ENCODE measurements around the gene BAIAP2L2. TPM values are rescaled to one million over a fixed set of nuclear protein-coding genes. Genes with fewer than 3 reads are reported as not detected.

The BAIAP2L2 gene
- polyA plus RNA-seq, 1 experiment: 1.3 TPM

DNA sequence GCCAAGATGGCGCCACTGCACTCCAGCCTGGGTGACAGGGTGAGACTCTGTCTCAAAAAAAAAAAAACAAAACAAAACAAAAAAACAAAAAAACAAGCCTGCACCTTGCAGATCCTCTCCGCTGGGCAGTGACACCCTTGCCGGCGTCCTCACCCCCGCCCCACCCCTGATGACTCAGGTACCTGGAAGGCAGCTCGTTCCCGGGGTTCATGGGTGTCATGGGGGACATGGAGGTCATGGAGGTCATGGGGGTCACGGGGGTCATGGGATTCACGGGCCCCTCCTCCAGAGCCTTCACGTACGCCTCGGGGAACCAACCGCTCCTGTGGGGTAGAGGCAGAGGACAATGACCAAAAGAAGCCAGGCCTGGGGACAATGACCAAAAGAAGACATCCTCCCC, 23.5 kb downstream of the BAIAP2L2 start:
- ChIA-PET POLR2A (no interaction called here), CTCF (no interaction called here)
- TF ChIP-seq, protein P1, sequence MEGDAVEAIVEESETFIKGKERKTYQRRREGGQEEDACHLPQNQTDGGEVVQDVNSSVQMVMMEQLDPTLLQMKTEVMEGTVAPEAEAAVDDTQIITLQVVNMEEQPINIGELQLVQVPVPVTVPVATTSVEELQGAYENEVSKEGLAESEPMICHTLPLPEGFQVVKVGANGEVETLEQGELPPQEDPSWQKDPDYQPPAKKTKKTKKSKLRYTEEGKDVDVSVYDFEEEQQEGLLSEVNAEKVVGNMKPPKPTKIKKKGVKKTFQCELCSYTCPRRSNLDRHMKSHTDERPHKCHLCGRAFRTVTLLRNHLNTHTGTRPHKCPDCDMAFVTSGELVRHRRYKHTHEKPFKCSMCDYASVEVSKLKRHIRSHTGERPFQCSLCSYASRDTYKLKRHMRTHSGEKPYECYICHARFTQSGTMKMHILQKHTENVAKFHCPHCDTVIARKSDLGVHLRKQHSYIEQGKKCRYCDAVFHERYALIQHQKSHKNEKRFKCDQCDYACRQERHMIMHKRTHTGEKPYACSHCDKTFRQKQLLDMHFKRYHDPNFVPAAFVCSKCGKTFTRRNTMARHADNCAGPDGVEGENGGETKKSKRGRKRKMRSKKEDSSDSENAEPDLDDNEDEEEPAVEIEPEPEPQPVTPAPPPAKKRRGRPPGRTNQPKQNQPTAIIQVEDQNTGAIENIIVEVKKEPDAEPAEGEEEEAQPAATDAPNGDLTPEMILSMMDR (IDR thresholded peaks at IDR 0.05; ENCODE audit: insufficient read depth, low read depth, low read length): no peak
- DNase-seq (ENCODE audit: low read depth): no peak
- H3K36me3 ChIP-seq (ENCODE audit: control insufficient read depth, insufficient read depth, low read length): no peaks in the 10 kb centered on the region
- H3K4me3 ChIP-seq (ENCODE audit: low read depth, low read length): no peak overlapping the region
- peaks cover 4% of the 10 kb centered on the region; the same call in 1 of the 2 replicates for H3K27me3 ChIP-seq (ENCODE audit: control insufficient read depth, insufficient read depth, low read length)

DNA sequence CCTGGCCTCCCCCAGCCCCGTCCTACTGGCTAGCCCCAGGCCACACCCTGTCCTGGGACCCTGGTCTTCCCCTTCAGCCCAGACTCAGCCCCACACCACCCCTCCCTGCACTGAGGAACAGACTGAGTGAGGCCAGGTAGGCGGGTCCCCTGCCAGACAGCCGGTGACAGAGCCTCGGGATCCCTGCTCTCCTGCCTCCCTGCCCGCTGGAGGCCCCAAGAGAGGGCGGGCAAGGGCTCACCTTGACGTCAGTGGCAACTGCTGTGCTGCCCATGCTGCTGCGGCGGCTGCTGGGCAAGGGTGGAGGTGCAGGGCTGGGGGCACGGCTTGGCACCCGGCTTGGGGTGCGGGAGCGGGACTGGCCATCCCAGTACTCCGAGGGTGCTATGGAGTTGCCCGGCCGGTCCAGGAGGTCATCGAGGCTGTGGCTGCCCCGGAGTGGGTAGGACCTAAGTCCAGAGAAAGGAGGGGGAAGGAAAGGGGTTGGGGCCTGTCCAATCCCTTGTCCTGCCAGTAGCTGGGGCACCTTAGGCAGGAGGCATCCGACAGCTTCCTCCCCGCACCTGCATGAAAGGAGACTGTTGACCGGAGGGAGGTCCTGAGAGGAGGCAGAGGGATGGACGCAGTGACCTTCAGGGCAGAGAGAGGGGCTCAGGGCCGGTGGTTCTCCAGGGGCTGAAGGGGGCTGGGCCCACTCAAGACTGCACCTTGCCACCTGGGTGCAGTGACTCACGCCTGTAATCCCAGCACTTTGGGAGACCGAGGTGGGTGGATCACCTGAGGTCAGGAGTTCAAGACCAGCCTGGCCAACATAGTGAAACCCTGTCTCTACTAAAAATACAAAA, 24.3 kb downstream of the BAIAP2L2 start:
- ChIA-PET POLR2A (no interaction called here), CTCF (interaction anchor here (1.1 kb wide), 1 partner anchor 12 kb away, joined by 3 read pairs; no protein-coding TSS in a partner anchor)
- no peak for DNase-seq (ENCODE audit: low read depth)
- peaks cover 4% of the 10 kb centered on the region; the same call in 1 of the 2 replicates for H3K27me3 ChIP-seq (ENCODE audit: control insufficient read depth, insufficient read depth, low read length)
- H3K36me3 ChIP-seq (ENCODE audit: control insufficient read depth, insufficient read depth, low read length): no peaks in the 10 kb centered on the region
- TF ChIP-seq, protein P1 (IDR thresholded peaks at IDR 0.05; ENCODE audit: insufficient read depth, low read depth, low read length): no peak
- no peak overlapping the region for H3K4me3 ChIP-seq (ENCODE audit: low read depth, low read length)

DNA sequence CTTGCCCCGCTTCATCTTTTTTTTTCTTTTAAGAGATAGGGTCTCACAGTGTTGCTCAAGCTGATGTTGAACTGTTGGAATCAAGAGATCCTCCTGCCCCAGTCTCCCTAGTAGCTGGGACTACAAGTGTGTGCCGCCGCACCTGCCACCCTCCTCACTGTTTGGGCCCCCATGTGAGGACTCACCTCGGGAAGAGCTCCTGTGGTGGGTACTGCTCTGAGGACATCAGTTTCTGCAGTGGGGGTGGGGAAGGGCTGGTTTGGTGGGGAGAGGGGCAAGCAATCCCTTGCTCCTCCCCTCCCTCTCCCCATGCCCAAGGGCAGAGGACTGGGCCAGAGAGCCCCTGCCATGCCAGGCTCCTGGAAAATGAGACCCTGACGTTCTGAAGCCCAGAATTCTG, 25.0 kb downstream of the BAIAP2L2 start:
- DNase-seq (ENCODE audit: low read depth): no peak
- TF ChIP-seq, protein P1 (IDR thresholded peaks at IDR 0.05; ENCODE audit: insufficient read depth, low read depth, low read length): no peak
- ChIA-PET POLR2A (no interaction called here), CTCF (interaction anchor here (1.1 to 1.3 kb wide), 2 partner anchors 12 to 14 kb away, joined by 3 to 4 read pairs; no protein-coding TSS in a partner anchor)
- peaks cover 4% of the 10 kb centered on the region; the same call in 1 of the 2 replicates for H3K27me3 ChIP-seq (ENCODE audit: control insufficient read depth, insufficient read depth, low read length)
- H3K36me3 ChIP-seq (ENCODE audit: control insufficient read depth, insufficient read depth, low read length): no peaks in the 10 kb centered on the region
- no peak overlapping the region for H3K4me3 ChIP-seq (ENCODE audit: low read depth, low read length)

DNA sequence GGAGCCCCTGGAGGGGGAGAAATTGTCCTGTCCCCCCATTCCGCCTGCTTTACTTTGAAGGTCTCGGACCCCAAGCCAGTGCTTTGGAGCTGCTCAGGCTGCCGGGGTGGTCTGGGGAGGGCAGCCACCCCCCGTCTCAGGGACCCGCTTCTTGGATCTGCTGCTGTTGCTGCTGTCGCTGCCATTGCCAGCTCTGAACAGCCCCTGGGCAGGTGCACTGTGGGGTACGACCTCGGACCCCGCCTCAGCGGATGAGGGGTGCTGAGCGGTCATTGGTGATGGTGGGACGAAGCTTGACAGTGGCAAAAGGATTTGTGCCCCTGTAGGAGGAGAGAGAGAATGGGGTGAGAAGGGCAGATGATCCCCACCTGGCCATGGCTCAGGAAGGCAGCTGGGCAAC, 25.4 kb downstream of the BAIAP2L2 start:
- ChIA-PET CTCF (interaction anchor here (1.1 to 1.3 kb wide), 3 partner anchors 13 to 16 kb away, joined by 3 to 8 read pairs (median 4); no protein-coding TSS in a partner anchor), POLR2A (no interaction called here)
- TF ChIP-seq, protein P1 (IDR thresholded peaks at IDR 0.05; ENCODE audit: insufficient read depth, low read depth, low read length): no peak
- H3K4me3 ChIP-seq (ENCODE audit: low read depth, low read length): no peak overlapping the region
- DNase-seq (ENCODE audit: low read depth): no peak
- peaks cover 3% of the 10 kb centered on the region; the same call in 1 of the 2 replicates for H3K27me3 ChIP-seq (ENCODE audit: control insufficient read depth, insufficient read depth, low read length)
- no peaks in the 10 kb centered on the region for H3K36me3 ChIP-seq (ENCODE audit: control insufficient read depth, insufficient read depth, low read length)

DNA sequence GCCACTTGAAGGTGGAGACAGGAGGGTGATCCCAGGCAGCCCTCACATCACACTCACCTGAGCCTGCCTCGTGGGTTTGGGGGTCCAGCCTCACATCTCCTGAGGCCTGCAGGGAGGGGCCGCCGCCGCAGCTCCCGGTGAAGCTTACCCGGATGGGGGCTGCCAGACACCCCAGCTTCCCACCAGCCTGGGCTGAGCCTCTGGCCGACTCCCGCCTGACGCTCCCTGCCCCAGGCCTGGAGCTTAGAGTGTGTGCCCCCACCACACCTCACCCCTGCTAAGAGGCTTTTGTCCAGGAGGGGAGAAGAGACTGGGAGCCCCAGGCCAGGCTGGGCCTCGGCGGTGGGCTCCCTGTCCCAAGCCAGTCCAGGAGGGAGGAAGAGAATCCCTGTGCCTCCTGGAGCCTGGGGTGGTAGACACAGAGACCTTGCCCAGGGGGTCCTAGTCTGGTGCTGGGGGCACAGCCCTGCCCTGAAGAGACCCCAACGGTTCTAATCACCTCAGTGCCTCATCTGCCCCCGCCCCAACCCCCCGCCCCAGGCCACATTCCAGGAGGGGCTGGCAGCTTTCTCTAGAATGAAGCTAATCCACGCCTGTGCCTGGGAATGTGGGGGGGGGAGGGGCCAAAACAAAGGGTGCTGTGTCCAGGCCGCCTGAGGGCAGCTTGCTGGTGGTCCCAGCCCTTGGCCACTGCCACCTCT, 26.4 kb downstream of the BAIAP2L2 start, which contains the start of gene SLC16A8:
Gene SLC16A8 (minus strand): TSS at position 254 of the 701 bp plus-strand sequence. CDS start 1,311 bp downstream, outside the sequence.
- Histone ChIP-seq H3K27me3 (ENCODE audit: control insufficient read depth, insufficient read depth, low read length) (peaks cover 3% of the 10 kb centered on the region; the same call in 1 of the 2 replicates), H3K4me3 (ENCODE audit: low read depth, low read length) (no peak within 1 kb of the TSS), H3K36me3 (ENCODE audit: control insufficient read depth, insufficient read depth, low read length) (no peaks in the 10 kb centered on the region)
- CTCF ChIA-PET: interaction anchor here (1.3 kb wide), 2 partner anchors 15 kb away, joined by 4 to 8 read pairs; no protein-coding TSS in a partner anchor
- TF ChIP-seq, protein P1 (IDR thresholded peaks at IDR 0.05; ENCODE audit: insufficient read depth, low read depth, low read length): no peak
- POLR2A ChIA-PET: no interaction called here
- DNase-seq (ENCODE audit: low read depth): no peak

All from BJ (cell line).